HG03045 (cell line): ENCODE measurements around the gene LINC01488.

ENCODE experiments used
- ATAC-seq: cut with Tn5 transposase; IDR thresholded peaks from one replicate; pipeline ENCODE4 v1.9.1; 2021; ENCODE audit warnings: mild to moderate bottlenecking, moderate library complexity; ENCODE audit not compliant: unreplicated experiment

Gene LINC01488

GRCh38 chr11:69444381-69445130 is 36.9 kb upstream of the LINC01488 start:
- no peak for ATAC-seq

GRCh38 chr11:69445131-69445470 is 36.4 kb upstream of the LINC01488 start:
- ATAC-seq: no peak

DNA sequence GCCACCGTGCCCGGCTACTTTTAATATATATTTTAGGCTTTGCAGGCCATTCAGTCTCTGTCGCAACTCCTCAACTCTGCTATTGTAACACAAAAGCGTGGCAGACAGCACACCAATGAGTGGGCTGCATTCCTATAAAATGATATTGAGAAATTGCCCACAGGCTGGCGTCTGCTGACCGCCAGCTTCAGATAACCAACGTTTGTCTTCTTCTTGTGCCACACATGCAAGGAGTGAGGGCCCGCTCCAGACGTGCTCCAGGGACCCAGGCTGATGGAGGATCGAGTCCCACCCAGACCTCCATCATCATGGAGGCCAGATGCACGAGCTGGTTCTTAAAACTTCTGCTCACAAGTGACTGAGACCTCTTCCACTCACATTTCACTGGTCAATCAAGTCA is 35.4 kb upstream of the LINC01488 start:
- no peak for ATAC-seq

GRCh38 chr11:69447786-69448185 is 33.7 kb upstream of the LINC01488 start:
- ATAC-seq: no peak

- ATAC-seq: no peak
Observed at GRCh38 chr11:69448471-69449284, 32.8 kb upstream of the LINC01488 start.

DNA sequence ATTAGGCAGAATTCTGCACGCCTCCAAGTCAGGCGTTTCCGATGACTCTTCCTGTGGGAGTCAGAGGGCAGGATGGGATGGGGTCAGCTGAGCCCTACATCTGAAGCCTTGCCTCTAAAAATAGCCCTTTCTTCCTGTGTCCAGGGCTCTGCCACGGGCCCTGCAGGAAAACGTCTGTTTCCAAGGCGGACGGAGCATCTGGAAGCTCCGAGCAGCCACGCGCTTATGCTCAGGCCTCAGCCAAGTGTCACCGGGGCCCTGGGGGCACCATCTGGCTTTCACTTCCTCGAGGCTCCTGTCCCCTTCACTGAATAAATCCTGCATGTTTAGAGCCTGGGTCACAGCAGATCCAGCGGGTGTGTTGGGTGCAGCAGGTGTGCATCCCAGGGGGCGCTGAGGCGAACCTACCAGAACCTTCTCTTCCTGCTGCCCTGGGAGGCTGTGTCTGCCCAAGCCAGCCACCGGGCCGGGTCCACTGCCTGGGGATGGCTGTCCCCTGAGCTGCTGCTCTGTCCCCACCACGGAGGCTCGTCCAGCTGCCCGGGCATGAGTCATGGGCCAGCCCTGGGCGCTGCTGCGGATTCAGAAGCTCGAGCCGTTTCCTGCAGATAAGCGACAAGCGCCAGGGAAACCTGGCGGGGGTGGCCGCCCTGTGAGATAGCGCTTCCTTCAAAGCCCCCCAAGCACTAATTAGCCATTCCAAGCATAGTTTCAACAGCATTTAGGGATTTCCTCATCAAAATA is 32.0 kb upstream of the LINC01488 start:
- ATAC-seq: no peak

GRCh38 chr11:69450064-69450856 is 31.2 kb upstream of the LINC01488 start:
- ATAC-seq: no peak

- ATAC-seq: no peak
Observed at GRCh38 chr11:69450857-69451220, 30.6 kb upstream of the LINC01488 start.

DNA sequence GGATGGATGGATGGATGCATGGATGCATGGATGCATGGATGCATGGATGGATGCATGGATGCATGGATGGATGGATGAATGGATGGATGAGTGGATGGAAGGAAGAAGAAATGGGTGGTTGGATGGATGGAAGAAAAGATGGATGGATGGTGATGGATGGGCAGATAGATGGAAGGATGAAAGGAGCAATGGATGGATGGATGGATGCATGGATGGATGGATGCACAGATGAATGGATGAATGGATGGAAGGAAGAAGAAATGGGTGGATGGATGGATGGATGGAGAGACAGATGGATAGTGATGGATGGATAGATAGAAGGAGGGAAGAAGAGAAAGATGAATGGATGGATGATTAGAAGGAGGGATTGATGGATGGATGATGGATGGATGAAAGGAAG is 30.2 kb upstream of the LINC01488 start:
- no peak for ATAC-seq

- no peak for ATAC-seq
Observed at GRCh38 chr11:69452206-69452987, 29.1 kb upstream of the LINC01488 start.

DNA sequence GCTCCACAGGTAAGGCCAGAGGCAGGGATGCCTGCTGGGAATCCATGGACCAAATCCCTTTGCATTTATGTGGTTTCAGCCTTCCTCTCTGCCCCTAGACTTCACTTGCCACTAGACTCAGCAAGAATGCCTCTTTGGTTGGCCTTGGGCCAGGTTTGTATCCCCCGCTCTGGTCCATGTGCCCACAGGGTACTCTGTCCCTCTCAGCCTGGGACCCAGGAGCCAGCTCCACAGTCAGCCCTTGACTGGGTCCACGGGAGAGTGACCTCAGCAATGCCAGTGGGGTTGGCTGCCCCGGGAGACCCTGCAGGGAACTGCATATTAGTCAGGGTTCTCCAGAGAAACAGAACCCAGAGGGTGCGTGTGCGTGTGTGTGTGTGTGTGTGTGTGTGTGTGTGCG is 28.3 kb upstream of the LINC01488 start:
- no peak for ATAC-seq

- ATAC-seq: no peak
Observed at GRCh38 chr11:69454018-69454417, 27.4 kb upstream of the LINC01488 start.

GRCh38 chr11:69455969-69456368 is 25.5 kb upstream of the LINC01488 start:
- ATAC-seq: no peak

DNA sequence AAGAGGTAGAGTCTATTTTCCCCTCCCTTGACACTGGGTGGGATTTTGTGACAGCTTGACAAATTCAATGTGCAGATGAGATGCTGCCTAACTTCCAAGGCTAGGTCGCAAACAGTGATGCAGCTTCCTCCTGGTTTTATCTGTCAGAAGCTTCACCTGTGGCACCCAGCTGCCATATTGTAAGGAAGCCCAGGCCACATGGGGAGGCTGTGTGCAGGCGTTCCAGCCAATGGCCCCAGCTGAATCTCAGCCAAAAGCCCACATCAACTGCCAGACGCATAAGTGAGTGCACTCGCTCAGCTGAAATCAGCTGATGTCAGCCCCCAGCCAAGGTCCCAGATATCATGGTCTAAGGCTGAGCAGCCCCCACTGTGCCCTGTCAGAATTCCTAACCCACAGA is 24.8 kb upstream of the LINC01488 start:
- no peak for ATAC-seq

- ATAC-seq: no peak
Observed at GRCh38 chr11:69459848-69460539, 21.5 kb upstream of the LINC01488 start.

DNA sequence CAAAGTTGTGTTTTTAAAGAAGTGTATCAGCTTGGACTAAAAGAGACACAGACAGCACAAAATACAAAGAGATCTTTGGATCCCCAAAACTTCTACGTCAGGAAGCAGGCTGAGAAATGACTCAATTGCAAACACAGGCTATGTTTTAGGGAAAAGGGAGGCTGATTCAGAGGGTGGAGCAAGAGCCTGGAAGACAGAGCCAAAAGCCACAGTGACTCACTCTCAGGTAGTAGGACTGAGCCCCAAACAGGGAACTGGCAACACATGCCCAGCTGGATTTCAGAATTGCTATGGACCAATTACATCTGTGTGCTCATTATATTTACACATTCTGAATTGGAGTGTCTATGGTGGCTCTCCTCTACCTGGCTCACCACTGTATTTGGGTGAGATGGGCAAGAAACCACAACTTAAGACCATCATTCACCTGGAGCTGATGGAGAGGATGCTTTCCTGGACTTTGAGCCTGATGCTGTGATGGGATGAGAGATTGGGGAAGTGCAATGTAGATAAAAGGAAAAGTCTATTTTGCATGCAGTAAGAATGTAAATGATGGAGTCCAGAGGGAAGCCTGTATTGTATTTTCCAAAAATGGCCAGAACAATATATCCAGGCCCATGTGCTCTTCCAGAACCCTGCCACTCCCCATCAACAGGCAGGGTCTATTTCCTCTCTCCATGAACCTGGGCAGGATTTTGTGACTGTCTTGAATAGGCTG is 20.8 kb upstream of the LINC01488 start:
- no peak for ATAC-seq

DNA sequence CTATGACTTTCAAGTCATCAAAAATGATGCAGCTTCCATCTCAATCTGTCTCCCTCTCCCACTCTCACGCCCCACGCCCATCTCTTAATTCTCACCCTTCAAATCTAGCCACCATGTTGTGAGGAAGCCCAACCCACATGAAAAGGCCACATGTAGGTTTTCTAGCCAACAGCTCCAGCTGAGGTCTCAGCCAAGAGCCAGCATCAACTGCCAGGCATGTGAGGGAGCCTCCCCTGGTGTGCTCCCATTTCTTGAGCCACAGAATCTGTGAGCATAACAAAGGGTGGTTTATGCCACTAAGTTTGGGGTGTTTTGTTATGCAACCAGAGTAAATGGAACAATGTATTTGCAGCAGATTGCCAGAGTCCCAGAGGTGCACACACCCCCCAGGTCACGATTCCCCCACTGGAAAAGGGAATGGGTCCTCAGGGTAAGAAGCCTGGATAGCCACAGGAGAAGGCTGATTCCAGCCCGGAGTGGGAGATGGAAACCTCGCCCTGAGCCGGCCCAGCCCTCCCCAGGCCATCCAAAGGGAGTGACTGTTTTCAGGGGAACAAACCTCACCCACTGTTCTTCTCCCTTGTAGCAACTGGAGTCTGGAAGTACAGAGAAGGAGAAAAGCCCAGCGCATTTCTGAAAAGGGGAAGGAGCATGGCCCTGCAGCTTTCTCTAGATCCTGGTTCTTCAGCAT is 20.0 kb upstream of the LINC01488 start:
- no peak for ATAC-seq
